Stimulated activated CD4-positive, alpha-beta T cell treated with anti-CD3 and anti-CD28 coated beads, Interleukin-12 subunit alpha, Interleukin-12 subunit beta, amount 100 ng/mL, for 24 hours (primary cell): ENCODE data around the gene RPH3AL.

ENCODE experiments used
- DNase-seq, 2 experiments: peaks; one replicate each; pipeline ENCODE4 v3.0.0-alpha.2; 2020; ENCODE audit warnings: low read depth in 2 of 2

Gene RPH3AL

GRCh38 chr17:353213-353837, 718 bp upstream of the RPH3AL start:
- no peak for DNase-seq

DNA sequence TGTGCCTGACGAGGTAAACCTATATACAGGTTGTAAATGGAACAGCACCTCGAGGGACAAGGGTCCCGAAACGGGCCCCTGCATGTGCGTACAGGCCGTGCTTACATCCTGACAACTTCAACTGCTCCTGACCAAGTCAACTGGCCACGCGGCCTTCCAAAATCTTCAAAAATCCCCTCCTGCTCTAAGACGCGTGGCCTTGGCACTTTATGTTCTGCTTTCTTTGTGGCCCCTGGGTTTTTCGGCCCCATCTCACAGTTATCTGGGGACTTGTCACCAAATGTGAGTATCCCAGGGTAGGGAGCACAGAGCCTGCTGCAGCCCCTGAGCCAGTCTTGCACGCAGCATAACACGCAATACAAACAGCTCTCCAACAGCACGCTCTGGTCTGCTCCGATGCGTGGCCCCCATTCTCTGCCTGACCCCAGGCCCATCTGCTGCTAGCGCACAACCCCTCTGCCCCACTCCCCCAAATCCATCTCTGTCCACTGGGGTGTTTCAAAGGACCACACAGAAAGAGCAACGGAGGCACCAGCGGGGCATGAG, 659 bp downstream of the RPH3AL start:
- no peak for DNase-seq

DNA sequence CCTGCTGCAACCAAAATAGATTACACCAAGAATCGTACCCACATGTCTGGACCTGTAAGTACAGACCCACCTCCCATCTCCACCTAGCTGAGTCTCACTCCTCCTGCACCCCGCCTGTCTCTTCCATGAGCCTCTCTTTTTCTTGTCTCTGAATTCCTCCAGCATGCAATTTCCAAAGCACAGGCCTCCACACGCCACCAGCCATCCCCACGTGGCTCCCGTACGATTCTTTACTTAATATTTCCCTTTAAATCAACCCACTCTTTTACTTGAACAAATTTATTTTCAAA, 1.2 kb downstream of the RPH3AL start:
- no peak for DNase-seq

DNA sequence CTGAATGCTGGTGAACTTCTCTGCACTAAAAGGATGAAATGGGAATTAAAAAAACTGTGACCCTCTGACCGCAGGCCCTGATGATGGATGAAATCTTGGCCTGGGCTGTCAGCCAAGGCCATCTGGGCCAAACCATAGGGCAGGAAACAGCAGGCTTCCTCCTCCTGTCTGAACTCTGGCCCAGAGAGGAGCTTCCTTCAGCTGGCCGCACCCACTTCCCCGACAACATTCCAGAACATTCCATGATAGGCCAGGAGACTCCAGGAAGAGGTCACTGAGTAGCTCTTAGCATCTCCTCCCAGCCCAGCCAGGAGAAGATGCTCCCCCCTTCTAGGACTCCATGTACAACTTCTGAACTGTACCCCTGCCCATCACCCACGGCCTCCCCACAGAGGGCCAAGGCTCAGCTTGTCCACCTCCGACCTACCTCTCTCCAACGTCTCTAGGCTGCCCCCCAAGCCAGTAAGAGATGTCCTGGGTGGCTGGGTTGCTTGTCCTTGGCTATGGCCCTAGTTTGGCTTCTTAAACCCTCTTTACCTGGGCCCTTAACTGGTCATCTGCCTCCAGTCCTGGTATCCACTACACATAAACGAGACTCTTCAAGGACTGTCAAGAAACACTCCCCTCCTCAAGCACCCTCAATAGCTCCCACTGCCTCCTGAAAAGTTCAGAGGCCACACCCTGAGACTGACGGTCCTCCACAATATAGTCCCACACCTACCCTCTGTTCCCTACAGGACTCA, 1.7 kb downstream of the RPH3AL start:
- DNase-seq: no peak

DNA sequence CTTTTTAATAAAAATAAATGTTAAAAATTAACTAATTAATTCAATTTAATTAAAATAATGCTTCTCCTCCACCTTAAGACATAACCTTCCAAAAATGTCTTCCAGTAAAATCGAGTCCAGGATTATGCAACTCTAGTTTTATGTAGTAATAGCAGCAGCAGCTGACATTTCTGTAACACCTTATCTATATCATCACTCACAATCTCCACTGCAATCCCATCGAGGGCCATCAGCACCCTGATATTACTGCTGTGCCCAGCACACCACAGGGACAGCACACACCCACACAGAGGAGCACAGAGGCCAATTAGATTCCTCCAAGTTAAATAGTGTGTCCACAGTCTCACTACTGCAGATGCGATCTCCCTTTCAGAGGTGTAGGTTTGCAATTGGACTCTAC, 2.9 kb downstream of the RPH3AL start:
- DNase-seq: no peak

GRCh38 chr17:348692-349425, 3.7 kb downstream of the RPH3AL start:
- no peak for DNase-seq

DNA sequence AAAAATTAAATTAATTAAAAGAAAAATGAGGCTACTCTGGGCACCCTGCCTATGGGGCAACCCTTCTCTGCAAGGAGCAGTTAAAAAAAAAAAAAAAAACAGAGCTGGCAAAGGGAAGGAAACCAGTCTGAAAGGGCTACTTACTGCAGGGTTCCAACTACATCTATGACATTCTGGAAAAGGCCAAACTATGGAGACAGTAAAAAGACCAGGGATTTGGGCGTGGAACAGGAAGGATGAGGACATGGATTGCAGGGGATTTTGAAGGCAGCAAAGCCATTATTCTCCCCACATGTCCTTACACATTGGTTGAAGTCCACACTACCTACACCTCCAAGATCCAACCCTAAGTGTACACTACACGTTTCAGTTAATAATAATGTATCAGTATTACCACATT, 4.6 kb downstream of the RPH3AL start:
- no peak for DNase-seq

- DNase-seq: no peak
These were observed 5.2 kb downstream of the RPH3AL start for GRCh38 chr17:347309-347899.

- DNase-seq: no peak
These were observed 6.4 kb downstream of the RPH3AL start for GRCh38 chr17:345992-346785.

- no peak for DNase-seq
These were observed 7.3 kb downstream of the RPH3AL start for GRCh38 chr17:345261-345660.

GRCh38 chr17:343875-344752, 8.5 kb downstream of the RPH3AL start:
- no peak for DNase-seq

DNA sequence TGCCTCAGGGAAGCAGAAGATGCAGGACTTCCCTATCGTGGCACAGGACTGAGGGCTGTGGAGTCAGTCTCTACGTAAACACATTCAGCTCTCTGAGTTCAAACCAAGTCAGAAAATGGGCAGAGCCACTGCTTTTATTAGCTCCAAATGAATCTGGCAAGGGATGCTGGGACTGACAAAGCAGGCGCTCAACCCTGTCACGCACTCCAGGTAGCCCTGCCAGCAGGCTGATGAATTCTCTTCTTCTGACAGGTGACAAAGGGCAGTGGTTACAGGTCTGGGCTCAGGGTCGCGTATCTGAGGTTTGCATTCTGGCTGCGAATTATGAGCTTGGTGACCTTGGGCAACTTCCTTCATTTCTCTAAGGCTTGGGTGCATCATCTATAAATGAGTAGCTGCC, 9.4 kb downstream of the RPH3AL start:
- DNase-seq: no peak

GRCh38 chr17:340074-340473, 12.5 kb downstream of the RPH3AL start:
- DNase-seq: no peak

DNA sequence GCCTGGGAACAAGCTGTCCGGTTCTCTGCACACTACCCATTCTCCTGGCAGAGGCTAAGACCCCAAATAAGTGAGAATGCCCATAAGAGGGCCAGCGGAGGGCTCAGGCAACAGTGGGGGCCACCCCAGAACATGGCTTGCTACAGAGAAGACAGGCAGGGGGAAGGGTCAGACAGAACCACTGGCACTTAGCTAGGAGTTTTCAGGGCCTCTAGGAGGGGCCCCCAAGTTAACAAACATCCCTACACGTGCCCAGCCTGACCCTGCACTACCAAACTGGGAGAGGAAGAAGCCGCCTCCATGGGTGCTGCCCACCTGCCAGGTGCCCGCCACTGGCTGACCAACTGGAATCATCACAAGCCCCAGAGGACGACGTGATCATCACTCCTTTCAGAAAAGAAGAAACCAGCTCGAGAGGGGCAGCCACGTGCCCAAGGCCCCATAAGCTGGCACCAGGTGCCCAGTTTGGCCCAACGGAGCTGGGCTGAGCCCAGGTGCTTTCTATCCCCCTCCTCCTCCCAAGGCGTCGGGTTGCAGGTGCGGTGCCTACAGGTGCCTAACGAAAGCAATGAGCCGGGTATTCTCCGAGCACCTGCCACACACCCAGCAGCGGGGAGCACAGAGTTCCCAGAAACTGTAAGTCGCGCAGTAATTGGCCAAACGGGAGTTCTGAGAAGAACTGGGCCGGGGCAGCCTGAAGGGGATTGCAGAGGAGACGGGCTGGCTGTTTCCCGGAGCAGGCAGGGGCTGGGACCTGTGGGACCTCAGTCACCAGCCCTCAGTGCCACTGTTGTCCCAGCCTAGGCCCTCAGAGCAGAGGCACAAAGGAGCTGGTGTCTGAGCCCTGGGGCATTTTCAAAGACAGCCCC, 13.2 kb downstream of the RPH3AL start:
- no peak for DNase-seq

DNA sequence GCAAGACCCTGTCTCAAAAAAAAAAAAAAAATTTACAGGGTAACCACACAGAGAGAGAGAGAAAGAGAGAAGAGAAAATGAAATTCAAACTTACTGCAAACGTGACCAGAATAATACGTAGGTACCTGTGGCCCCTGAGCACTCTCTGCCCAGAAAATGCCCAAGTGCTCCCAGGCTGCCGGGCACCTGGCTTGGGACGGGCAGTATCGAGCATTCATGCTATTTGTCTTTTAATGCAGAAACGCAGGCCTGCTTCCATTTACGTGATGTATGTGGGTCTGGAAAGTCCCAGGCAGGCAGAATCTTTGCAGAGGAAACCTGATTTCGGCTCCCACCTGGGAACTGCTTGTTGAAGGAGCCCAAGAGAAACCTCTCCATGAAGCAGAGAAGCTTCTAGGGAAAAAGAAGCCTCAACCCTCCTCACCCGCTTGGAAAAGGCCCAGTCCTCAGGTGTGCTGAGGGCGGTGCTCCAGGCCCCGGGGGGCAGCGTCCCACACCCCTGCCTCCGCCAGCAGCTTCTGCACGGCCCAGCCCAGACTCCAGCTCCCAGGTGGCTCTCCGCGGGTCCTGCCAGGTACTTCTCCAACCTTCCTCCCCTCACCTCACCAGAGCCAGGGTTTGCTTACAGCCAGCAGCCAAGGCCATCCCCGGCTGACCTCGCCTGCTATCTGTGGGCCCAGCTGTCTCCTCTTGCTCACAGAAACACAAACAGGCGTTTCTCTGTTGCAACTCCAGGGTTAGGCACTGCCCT, 14.0 kb downstream of the RPH3AL start:
- DNase-seq: no peak

DNA sequence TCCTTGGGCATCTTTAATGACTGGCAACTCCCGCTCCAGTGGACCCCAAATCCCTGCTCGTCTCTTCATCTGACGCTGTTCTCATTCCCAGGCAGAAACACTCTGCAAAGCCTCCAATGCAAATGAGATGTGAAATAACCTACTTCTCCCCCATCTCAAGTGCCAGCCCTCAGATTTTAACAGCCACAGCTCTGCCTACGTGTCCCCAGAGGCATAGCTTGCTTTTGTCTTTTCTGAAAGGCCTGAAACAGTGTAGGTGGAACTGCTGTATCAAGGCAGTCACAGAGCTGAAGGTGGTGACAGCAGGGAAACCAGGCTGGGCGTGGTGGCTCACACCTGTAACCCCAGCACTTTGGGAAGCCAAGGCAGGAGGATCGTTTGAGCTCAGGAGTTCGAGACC, 14.7 kb downstream of the RPH3AL start:
- DNase-seq: no peak

- DNase-seq: no peak
These were observed 15.2 kb downstream of the RPH3AL start for GRCh38 chr17:337453-337852.

GRCh38 chr17:337022-337420, 15.6 kb downstream of the RPH3AL start:
- DNase-seq: no peak
